Neural cell (in vitro differentiated cells): ENCODE measurements around the gene ADAM23. TPM values are rescaled to one million over a fixed set of nuclear protein-coding genes. Genes with fewer than 3 reads are reported as not detected.

Source experiments
- H2AFZ ChIP-seq: fragments of 200-600, 300-800 bp; sonication (generic), shearing (Covaris generic); 2 replicates; pipeline ENCODE4 v1.6.0; 2014; ENCODE audit warnings: low read depth, mild to moderate bottlenecking, antibody characterized with exemption, low read length, moderate library complexity
- H3F3A ChIP-seq: fragments of 200-600 bp; shearing (Covaris generic); 2 replicates; pipeline ENCODE4 v1.6.1; 2016; ENCODE audit warnings: mild to moderate bottlenecking, moderate library complexity, mixed read lengths, antibody characterized with exemption, low read length; ENCODE audit not compliant: insufficient read depth, poor library complexity, severe bottlenecking
- H3K27ac ChIP-seq: fragments of 200-600, 300-800 bp; sonication (generic), shearing (Covaris generic); 2 replicates; pipeline ENCODE4 v1.5.1; 2014; ENCODE audit warnings: mild to moderate bottlenecking, low read length, moderate library complexity
- H3K27me3 ChIP-seq: fragments of 300-800, 200-600 bp; sonication (generic), shearing (Covaris generic); 2 replicates; pipeline ENCODE4 v1.6.0; 2014; ENCODE audit warnings: mild to moderate bottlenecking, low read depth, low read length, moderate library complexity; ENCODE audit not compliant: insufficient read depth
- H3K36me3 ChIP-seq: fragments of 300-800, 200-600 bp; sonication (generic), shearing (Covaris generic); 2 replicates; pipeline ENCODE4 v1.5.1; 2014; ENCODE audit warnings: mild to moderate bottlenecking, antibody characterized with exemption, low read length, moderate library complexity; ENCODE audit not compliant: insufficient read depth
- H3K4me2 ChIP-seq: fragments of 300-800, 200-600 bp; sonication (generic), shearing (Covaris generic); 2 replicates; pipeline ENCODE4 v1.6.0; 2014; ENCODE audit warnings: mild to moderate bottlenecking, low read length
- H3K4me3 ChIP-seq: fragments of 300-800, 200-600 bp; sonication (generic), shearing (Covaris generic); 2 replicates; pipeline ENCODE4 v1.5.1; 2014; ENCODE audit warnings: mild to moderate bottlenecking, low read length, moderate library complexity
- H3K79me2 ChIP-seq: fragments of 200-600 bp; shearing (Covaris generic); replicated peaks from 2 replicates; pipeline ENCODE4 v1.6.0; 2014; ENCODE audit warnings: mild to moderate bottlenecking, low read length, moderate library complexity; ENCODE audit not compliant: insufficient read depth
- H3K9ac ChIP-seq: fragments of 300-800, 200-600 bp; sonication (generic), shearing (Covaris generic); 2 replicates; pipeline ENCODE4 v1.6.1; 2016; ENCODE audit warnings: mild to moderate bottlenecking, low read length, mixed read lengths
- H3K9me2 ChIP-seq: fragments of 200-600 bp; shearing (Covaris generic); 2 replicates; pipeline ENCODE4 v1.6.1; 2016; ENCODE audit warnings: mild to moderate bottlenecking, low read length, mixed read lengths; ENCODE audit not compliant: insufficient read depth
- H3K9me3 ChIP-seq: fragments of 200-600, 300-800 bp; sonication (generic), shearing (Covaris generic); 2 replicates; pipeline ENCODE4 v1.6.1; 2016; ENCODE audit warnings: mild to moderate bottlenecking, mixed run types, low read length, moderate library complexity, mixed read lengths
- H4K20me1 ChIP-seq: fragments of 200-600 bp; shearing (Covaris generic); 2 replicates; pipeline ENCODE4 v1.6.1; 2016; ENCODE audit warnings: mild to moderate bottlenecking, mixed run types; ENCODE audit not compliant: insufficient read depth
- CTCF ChIP-seq: fragments of 450-650 bp; IDR thresholded peaks from 2 replicates; pipeline ENCODE4 v1.5.1; 2014; ENCODE audit warnings: antibody characterized with exemption, mild to moderate bottlenecking, moderate library complexity; ENCODE audit not compliant: poor library complexity, severe bottlenecking
- EP300 ChIP-seq: fragments of 450-650 bp; conservative IDR thresholded peaks from 2 replicates; pipeline ENCODE4 v1.6.1; 2014; ENCODE audit warnings: antibody characterized with exemption, mild to moderate bottlenecking, moderate library complexity; ENCODE audit not compliant: poor library complexity, severe bottlenecking
- EZH2 ChIP-seq: fragments of 200-600, 300-800 bp; shearing (Covaris generic), sonication (generic); IDR thresholded peaks from 2 replicates; pipeline ENCODE4 v1.6.1; 2014; ENCODE audit warnings: antibody characterized with exemption, low read length, borderline replicate concordance, mild to moderate bottlenecking; ENCODE audit not compliant: insufficient read depth, poor library complexity, severe bottlenecking
- MXI1 ChIP-seq: fragments of 450-650 bp; conservative IDR thresholded peaks from 2 replicates; pipeline ENCODE4 v1.6.1; 2014; ENCODE audit warnings: antibody characterized with exemption, mild to moderate bottlenecking; ENCODE audit not compliant: poor library complexity, severe bottlenecking
- POLR2AphosphoS5 ChIP-seq: IDR thresholded peaks from 2 replicates; pipeline ENCODE4 v1.6.1; 2012
- RAD21 ChIP-seq: fragments of 450-650 bp; conservative IDR thresholded peaks from 2 replicates; pipeline ENCODE4 v1.6.1; 2014; ENCODE audit warnings: antibody characterized with exemption, mild to moderate bottlenecking, moderate library complexity
- REST ChIP-seq: IDR thresholded peaks from 2 replicates; pipeline ENCODE4 v1.6.1; 2012; ENCODE audit warnings: borderline replicate concordance
- SMC3 ChIP-seq: fragments of 450-650 bp; conservative IDR thresholded peaks from 2 replicates; pipeline ENCODE4 v1.6.1; 2014; ENCODE audit warnings: antibody characterized with exemption, mild to moderate bottlenecking, moderate library complexity; ENCODE audit not compliant: poor library complexity
- TAF1 ChIP-seq: IDR thresholded peaks from 2 replicates; pipeline ENCODE4 v1.6.1; 2012; ENCODE audit warnings: low read depth
- polyA plus RNA-seq: library from polyadenylated mRNA; depleted of rRNA; stranded (reverse); fragments of >200 nt; gene quantifications from 2 replicates; pipeline ENCODE4 v1.2.3, GENCODE V29; 2014

Gene ADAM23
- polyA plus RNA-seq, 1 donor from 2014 or later: 75.2 TPM

- H3K9ac ChIP-seq: no peak overlapping the region
- H3K27me3 ChIP-seq: no peaks in the 10 kb centered on the region
- no peak overlapping the region for H3K4me2 ChIP-seq
- no peaks in the 10 kb centered on the region for H3K9me2 ChIP-seq
- no peak overlapping the region for H3K4me3 ChIP-seq
- H4K20me1 ChIP-seq: no peaks in the 10 kb centered on the region
- no peaks in the 10 kb centered on the region for H3F3A ChIP-seq
- no peak overlapping the region for H3K27ac ChIP-seq
- H3K9me3 ChIP-seq: no peaks in the 10 kb centered on the region
- H2AFZ ChIP-seq: no peak overlapping the region
- H3K36me3 ChIP-seq: peaks cover 7% of the 10 kb centered on the region
- no peaks in the 10 kb centered on the region for H3K79me2 ChIP-seq
- no peak for TF ChIP-seq SMC3
- no peak for TF ChIP-seq EP300
- TF ChIP-seq MXI1: no peak
- TF ChIP-seq RAD21: no peak
- no peak for TF ChIP-seq CTCF
- TF ChIP-seq EZH2: no peak
- no peak for TF ChIP-seq POLR2AphosphoS5
- no peak for TF ChIP-seq REST
- TF ChIP-seq TAF1: no peak
Measured at GRCh38 chr2:206472094-206472493, 28.8 kb downstream of the ADAM23 start.

GRCh38 chr2:206474099-206474498 lies 30.8 kb downstream of the ADAM23 start:
- Histone ChIP-seq H3K27ac (no peak overlapping the region), H3K9ac (no peak overlapping the region), H3K27me3 (no peaks in the 10 kb centered on the region), H3K4me3 (no peak overlapping the region), H3K9me2 (no peaks in the 10 kb centered on the region), H3K4me2 (no peak overlapping the region), H3K79me2 (no peaks in the 10 kb centered on the region), H3F3A (no peaks in the 10 kb centered on the region), H3K36me3 (peaks cover 7% of the 10 kb centered on the region), H3K9me3 (no peaks in the 10 kb centered on the region), H4K20me1 (no peaks in the 10 kb centered on the region), H2AFZ (no peak overlapping the region)
- no peak for TF ChIP-seq SMC3
- TF ChIP-seq CTCF: no peak
- no peak for TF ChIP-seq REST
- TF ChIP-seq POLR2AphosphoS5: no peak
- TF ChIP-seq TAF1: no peak
- no peak for TF ChIP-seq EP300
- TF ChIP-seq EZH2: no peak
